ENCODE results near the gene XCL1.

The XCL1 gene

GRCh38 chr1:168607872-168608428 is 31.5 kb downstream of the XCL1 start:
- no peak for DNase-seq

GRCh38 chr1:168608796-168609715 is 32.7 kb downstream of the XCL1 start:
- no peak for DNase-seq

GRCh38 chr1:168609741-168610510 is 33.5 kb downstream of the XCL1 start:
- DNase-seq = no peak

GRCh38 chr1:168613038-168613451 is 36.6 kb downstream of the XCL1 start:
- no peak for DNase-seq

GRCh38 chr1:168613691-168614231 is 37.4 kb downstream of the XCL1 start:
- DNase-seq = no peak

GRCh38 chr1:168614235-168614634 is 37.8 kb downstream of the XCL1 start:
- DNase-seq = no peak

GRCh38 chr1:168615965-168616364 is 39.6 kb downstream of the XCL1 start:
- no peak for DNase-seq

GRCh38 chr1:168617974-168618750 is 41.8 kb downstream of the XCL1 start:
- no peak for DNase-seq

GRCh38 chr1:168618886-168619285 is 42.5 kb downstream of the XCL1 start:
- no peak for DNase-seq

- no peak for DNase-seq
Observed at GRCh38 chr1:168621356-168621755, 45.0 kb downstream of the XCL1 start.

- no peak for DNase-seq
Observed at GRCh38 chr1:168623003-168623828, 46.8 kb downstream of the XCL1 start.

GRCh38 chr1:168623831-168624230 is 47.4 kb downstream of the XCL1 start:
- no peak for DNase-seq

- no peak for DNase-seq
Observed at GRCh38 chr1:168626326-168626725, 49.9 kb downstream of the XCL1 start.

- DNase-seq = no peak
Observed at GRCh38 chr1:168627370-168627769, 51.0 kb downstream of the XCL1 start.

GRCh38 chr1:168628807-168629206 is 52.4 kb downstream of the XCL1 start:
- no peak for DNase-seq

GRCh38 chr1:168629466-168629865 is 53.1 kb downstream of the XCL1 start:
- no peak for DNase-seq

Data from effector CD4-positive, alpha-beta T cell (primary cell).